ENCODE data around the gene ADAP2.

DNA sequence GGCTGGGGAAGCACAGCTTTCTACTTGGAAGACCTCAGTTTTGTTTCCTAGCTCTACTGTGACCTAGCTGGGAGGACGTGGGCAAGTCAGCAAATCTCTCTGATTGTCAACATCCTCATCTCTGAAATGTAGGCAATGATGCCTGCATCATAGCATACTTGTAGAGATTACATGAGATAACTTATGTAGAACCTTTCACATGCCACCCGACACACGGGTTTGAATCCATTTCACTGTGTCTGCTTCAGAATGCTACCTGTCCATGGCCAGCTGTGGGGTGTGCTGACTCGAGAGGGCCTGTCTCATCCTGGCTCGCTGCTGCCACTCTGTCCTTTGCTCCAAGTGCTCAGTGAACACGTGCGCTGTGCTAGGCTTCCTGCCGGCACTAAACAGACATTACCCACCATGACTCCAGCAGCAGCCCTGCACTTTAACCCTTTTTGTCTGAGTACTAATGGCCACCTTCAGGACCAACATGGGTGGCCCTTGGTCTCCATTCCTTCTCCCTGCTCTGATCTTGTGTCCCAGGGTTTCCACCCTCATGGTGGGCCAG, 7.4 kb downstream of the ADAP2 start:
- TF ChIP-seq POLR2AphosphoS5 (IDR thresholded peaks at IDR 0.05) (no peak), POLR2A (IDR thresholded peaks at IDR 0.05; ENCODE audit: low read depth) (no peak), EP300 (IDR thresholded peaks at IDR 0.05) (no peak)
- TF ChIP-seq, protein P1, sequence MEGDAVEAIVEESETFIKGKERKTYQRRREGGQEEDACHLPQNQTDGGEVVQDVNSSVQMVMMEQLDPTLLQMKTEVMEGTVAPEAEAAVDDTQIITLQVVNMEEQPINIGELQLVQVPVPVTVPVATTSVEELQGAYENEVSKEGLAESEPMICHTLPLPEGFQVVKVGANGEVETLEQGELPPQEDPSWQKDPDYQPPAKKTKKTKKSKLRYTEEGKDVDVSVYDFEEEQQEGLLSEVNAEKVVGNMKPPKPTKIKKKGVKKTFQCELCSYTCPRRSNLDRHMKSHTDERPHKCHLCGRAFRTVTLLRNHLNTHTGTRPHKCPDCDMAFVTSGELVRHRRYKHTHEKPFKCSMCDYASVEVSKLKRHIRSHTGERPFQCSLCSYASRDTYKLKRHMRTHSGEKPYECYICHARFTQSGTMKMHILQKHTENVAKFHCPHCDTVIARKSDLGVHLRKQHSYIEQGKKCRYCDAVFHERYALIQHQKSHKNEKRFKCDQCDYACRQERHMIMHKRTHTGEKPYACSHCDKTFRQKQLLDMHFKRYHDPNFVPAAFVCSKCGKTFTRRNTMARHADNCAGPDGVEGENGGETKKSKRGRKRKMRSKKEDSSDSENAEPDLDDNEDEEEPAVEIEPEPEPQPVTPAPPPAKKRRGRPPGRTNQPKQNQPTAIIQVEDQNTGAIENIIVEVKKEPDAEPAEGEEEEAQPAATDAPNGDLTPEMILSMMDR (IDR thresholded peaks at IDR 0.05), result no peak

All from esophagus muscularis mucosa (tissue), 4 donors.